ENCODE measurements around the gene APC2.

APC2 gene

GRCh38 chr19:1423436-1424191 is 26.3 kb upstream of the APC2 start:
- TF ChIP-seq, protein P1, sequence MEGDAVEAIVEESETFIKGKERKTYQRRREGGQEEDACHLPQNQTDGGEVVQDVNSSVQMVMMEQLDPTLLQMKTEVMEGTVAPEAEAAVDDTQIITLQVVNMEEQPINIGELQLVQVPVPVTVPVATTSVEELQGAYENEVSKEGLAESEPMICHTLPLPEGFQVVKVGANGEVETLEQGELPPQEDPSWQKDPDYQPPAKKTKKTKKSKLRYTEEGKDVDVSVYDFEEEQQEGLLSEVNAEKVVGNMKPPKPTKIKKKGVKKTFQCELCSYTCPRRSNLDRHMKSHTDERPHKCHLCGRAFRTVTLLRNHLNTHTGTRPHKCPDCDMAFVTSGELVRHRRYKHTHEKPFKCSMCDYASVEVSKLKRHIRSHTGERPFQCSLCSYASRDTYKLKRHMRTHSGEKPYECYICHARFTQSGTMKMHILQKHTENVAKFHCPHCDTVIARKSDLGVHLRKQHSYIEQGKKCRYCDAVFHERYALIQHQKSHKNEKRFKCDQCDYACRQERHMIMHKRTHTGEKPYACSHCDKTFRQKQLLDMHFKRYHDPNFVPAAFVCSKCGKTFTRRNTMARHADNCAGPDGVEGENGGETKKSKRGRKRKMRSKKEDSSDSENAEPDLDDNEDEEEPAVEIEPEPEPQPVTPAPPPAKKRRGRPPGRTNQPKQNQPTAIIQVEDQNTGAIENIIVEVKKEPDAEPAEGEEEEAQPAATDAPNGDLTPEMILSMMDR (IDR thresholded peaks at IDR 0.05), result no peak

GRCh38 chr19:1424192-1424955 is 25.5 kb upstream of the APC2 start:
- TF ChIP-seq, protein P1 (IDR thresholded peaks at IDR 0.05), result no peak

GRCh38 chr19:1425102-1425837 is 24.7 kb upstream of the APC2 start:
- TF ChIP-seq, protein P1 (IDR thresholded peaks at IDR 0.05), result no peak

DNA sequence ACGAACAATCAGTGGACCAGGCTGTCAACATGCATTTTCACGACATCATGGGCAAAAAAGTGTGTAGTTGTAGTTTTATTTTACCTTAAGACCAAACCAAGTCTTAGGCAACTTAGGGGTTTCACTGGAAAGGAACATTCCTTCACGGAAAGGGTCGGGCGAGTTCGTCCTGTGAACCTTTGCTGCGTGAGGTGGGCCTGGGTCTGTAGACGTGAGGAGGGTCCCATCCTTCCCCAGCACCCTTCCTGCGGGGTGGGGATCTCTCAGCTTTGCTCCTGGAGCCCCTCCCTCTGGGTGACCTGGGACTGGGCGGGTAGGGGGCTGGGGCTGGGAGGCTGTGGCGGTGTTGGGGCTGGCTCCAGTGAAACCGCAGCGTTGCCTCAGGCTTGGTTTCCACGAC is 24.0 kb upstream of the APC2 start:
- TF ChIP-seq, protein P1 (IDR thresholded peaks at IDR 0.05), result no peak

DNA sequence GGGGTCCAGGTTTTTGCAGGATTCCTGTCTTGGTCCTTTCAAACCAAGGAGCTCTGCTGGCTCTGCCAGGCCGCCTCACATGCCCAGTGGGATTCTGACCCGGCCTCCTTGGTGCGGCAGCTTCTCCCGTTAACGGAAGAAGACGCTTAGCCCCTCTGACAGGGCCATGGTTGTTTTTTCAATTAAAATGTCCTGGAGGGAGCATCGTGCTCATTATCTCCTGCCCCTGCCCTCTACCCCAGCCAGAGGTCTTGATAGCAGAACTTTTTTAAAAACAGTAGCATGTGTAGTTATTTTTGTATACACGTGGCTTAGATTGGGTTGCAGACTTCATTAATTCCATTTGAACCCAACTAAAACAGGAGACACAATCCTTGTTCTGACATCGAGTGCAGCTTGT is 23.2 kb upstream of the APC2 start:
- TF ChIP-seq, protein P1 (IDR thresholded peaks at IDR 0.05), result no peak

DNA sequence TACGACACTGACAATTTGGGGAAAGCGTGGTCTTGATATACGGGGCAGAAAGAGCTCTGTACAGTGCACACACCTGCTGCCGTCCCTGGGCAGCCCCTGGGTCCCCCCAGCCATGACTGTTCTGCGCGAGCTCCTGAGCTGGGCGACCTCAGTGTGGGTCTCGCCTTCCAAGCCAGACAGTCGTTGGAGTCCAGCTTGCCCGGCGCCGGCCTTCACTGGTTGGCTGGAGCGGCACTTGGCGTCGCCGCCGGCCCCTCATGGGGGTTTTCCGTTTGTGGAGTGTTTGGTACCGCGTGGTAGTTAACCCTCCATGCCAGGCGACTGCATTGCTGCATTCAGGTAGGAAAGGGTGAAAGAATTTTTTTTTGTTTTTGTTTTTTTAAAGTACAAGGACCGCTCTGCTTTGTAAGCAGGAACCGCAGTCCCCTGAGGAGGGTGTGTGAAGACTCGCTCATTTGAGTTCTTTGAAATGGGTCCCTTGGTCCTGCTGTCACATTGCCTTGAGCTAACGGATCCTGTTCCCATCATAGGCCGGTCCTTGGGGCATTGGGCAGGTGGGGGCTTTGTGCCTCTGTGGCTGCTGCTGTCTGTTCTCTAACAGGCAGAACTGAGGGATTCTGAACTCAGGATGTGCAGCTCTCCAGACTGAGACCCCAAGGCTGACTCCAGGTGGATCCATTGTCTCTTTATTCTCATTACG is 22.6 kb upstream of the APC2 start:
- TF ChIP-seq, protein P1 (IDR thresholded peaks at IDR 0.05), result no peak

Data from LNCAP (cell line).